ENCODE data around the gene C12orf75.

DNA sequence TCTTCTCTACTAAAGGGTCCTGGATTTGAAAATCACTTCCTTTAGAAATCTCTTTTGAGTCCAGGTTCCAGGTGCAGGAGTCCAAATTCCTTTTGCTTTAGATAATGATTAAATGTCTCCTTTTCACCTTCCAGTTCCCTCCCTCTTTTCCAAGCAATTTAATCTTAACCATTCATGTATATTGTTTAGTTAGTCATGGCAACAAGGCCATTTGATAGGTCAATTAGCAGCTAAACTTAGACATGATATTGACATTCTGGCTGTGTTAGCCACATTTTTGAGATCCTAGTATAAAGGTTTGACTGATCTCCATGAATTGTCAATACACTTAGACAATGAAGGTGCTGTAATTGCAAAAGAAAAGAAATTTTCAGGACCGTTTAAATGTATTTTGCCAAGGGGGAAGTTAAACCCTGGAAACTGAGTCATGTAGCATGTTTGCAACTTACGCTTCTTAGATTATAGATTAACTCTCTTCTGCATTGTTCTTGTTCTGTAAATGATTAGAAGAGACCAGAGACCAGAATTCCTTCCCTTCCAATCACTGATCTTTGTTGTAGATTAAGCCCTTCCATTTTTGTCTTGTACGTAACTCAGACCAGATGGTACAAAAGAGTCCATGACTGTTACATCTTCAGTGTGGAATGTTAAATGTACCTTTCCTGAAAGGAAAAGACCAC, 12.4 kb upstream of the C12orf75 start:
- TF ChIP-seq, protein P1, sequence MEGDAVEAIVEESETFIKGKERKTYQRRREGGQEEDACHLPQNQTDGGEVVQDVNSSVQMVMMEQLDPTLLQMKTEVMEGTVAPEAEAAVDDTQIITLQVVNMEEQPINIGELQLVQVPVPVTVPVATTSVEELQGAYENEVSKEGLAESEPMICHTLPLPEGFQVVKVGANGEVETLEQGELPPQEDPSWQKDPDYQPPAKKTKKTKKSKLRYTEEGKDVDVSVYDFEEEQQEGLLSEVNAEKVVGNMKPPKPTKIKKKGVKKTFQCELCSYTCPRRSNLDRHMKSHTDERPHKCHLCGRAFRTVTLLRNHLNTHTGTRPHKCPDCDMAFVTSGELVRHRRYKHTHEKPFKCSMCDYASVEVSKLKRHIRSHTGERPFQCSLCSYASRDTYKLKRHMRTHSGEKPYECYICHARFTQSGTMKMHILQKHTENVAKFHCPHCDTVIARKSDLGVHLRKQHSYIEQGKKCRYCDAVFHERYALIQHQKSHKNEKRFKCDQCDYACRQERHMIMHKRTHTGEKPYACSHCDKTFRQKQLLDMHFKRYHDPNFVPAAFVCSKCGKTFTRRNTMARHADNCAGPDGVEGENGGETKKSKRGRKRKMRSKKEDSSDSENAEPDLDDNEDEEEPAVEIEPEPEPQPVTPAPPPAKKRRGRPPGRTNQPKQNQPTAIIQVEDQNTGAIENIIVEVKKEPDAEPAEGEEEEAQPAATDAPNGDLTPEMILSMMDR (IDR thresholded peaks at IDR 0.05): no peak
- no peak for TF ChIP-seq POLR2AphosphoS5 (IDR thresholded peaks at IDR 0.05; ENCODE audit: insufficient read depth in 1 of 2, low read depth in 1 of 2)
- no peak for TF ChIP-seq POLR2A (IDR thresholded peaks at IDR 0.05)
